Activated CD8-positive, alpha-beta memory T cell treated with anti-CD3 and anti-CD28 coated beads, Interleukin-2, amount 50 U/mL, for 24 hours (primary cell): ENCODE data around the gene SP3.

Experiments used
- DNase-seq: peaks from one replicate; pipeline ENCODE4 v3.0.0-alpha.2; 2020; ENCODE audit errors: extremely low read depth

SP3 gene

GRCh38 chr2:173858291-173858731 is 106.9 kb downstream of the SP3 start:
- DNase-seq, result no peak
